Activated CD4-positive, alpha-beta T cell treated with anti-CD3 and anti-CD28 coated beads for 36 hours (primary cell): ENCODE data around the gene PITPNC1. TPM values are rescaled to one million over a fixed set of nuclear protein-coding genes. Genes with fewer than 3 reads are reported as not detected.
"Not testable (repeated sequence)": the region's sequence is repeated elsewhere in the genome, so short reads cannot be mapped to it uniquely, and the experiment has no call there.

Experiments used
- ATAC-seq: fragments of 200-7000 bp; cut with Tn5 transposase; one replicate; pipeline ENCODE4 v1.10.0; 2021; ENCODE audit warnings: mild to moderate bottlenecking, moderate library complexity
- CTCF ChIA-PET: fragments of 350-600 bp; sonication (Branson Sonifier 250); formaldehyde crosslinking; loops from one replicate; lab custom pipeline; 2021; ENCODE audit warnings: antibody characterized with exemption; lab: Charles Lee
- POLR2A ChIA-PET: fragments of 350-600 bp; sonication (Branson Sonifier 250); formaldehyde crosslinking; loops from one replicate; lab custom pipeline; 2021; ENCODE audit warnings: antibody characterized with exemption, inconsistent platforms; lab: Charles Lee
- DNase-seq: peaks from one replicate; pipeline ENCODE4 v3.0.0-alpha.2; 2020
- H3K27ac Mint-ChIP-seq: one replicate; pipeline ENCODE4 v1.8.0; 2021; ENCODE audit warnings: mixed read lengths
- H3K27me3 Mint-ChIP-seq: one replicate; pipeline ENCODE4 v1.8.0; 2021; ENCODE audit warnings: mixed read lengths
- H3K36me3 Mint-ChIP-seq: one replicate; pipeline ENCODE4 v1.8.0; 2021; ENCODE audit warnings: low read depth, mixed read lengths
- H3K4me1 Mint-ChIP-seq: one replicate; pipeline ENCODE4 v1.8.0; 2021; ENCODE audit warnings: mixed read lengths
- H3K4me3 Mint-ChIP-seq: one replicate; pipeline ENCODE4 v1.8.0; 2021; ENCODE audit warnings: mild to moderate bottlenecking, moderate library complexity, mixed read lengths
- H3K9me3 Mint-ChIP-seq: one replicate; pipeline ENCODE4 v1.8.0; 2021; ENCODE audit warnings: low read depth, mixed read lengths
- intact Hi-C, 2 experiments: fragments of 100-400 bp; cut with DNase I in 1 of 2; cut with micrococcal nuclease in 1 of 2; formaldehyde crosslinking; loops; one replicate each; pipeline versions ENCODE4 v1.14.2 to v1.15.1; 2022 to 2024; cut with DNase I, micrococcal nuclease
- total RNA-seq, 2 experiments: library from RNA; stranded (reverse); gene quantifications; one replicate each; pipeline ENCODE4 v1.2.3, GENCODE V29; 2021

The PITPNC1 gene
- total RNA-seq, 2 experiments from 2014 or later: 41.6 to 56.3 TPM

DNA sequence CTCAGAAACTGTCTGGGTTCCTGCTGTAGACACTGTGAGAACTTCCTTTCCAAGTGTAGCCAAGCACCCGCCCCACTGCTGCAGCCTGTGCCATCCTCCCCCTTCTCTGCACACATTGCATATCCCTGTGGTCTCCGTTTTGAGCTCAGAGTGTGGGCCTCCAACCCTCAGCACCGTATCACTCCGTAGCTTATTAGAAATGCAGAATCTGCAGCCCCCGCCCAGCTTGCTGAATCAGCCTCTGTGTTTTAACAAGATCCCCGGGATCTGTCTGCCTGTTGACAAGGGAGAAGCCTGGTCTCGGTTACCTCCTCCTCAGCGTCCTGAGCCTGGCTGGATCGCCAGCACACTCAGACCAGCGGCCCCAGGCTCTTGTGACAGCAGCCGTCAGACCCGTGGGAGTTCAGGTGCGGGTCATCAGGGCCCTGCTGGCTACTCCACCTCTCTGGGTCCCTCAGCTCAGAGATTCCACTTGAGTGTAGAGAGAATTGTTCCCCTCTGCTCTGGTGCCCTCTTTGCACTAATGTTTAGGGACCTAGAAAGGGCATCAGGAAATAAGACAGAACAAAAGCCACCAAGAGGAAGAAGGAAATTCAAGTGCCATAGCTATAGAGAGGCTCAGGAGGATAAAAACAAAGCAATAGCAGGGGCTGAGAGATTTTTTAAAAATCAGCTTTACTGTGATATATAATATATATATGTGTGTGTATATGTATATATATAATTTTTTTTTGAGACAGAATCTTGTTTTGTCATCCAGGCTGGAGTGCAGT lies 92.3 kb downstream of the PITPNC1 start:
- ATAC-seq: peak; percentile 42
- Mint-ChIP-seq H3K9me3 (peaks cover 4% of the 10 kb centered on the region), H3K27me3 (no peaks in the 10 kb centered on the region), H3K4me1 (peaks cover 65% of the 10 kb centered on the region), H3K27ac (peak overlapping the region; percentile 56), H3K4me3 (no peak overlapping the region), H3K36me3 (peaks cover 6% of the 10 kb centered on the region)
- ChIA-PET POLR2A (interaction anchor here (0.6 to 1.6 kb wide), 5 partner anchors 13 to 95 kb away, joined by 3 to 7 read pairs (median 3); no protein-coding TSS in a partner anchor), CTCF (interaction anchor here (0.7 to 2.2 kb wide), 6 partner anchors 15 to 90 kb away, joined by 3 to 12 read pairs (median 4); no protein-coding TSS in a partner anchor)
- no peak for DNase-seq
- intact Hi-C loops: no loop called here

DNA sequence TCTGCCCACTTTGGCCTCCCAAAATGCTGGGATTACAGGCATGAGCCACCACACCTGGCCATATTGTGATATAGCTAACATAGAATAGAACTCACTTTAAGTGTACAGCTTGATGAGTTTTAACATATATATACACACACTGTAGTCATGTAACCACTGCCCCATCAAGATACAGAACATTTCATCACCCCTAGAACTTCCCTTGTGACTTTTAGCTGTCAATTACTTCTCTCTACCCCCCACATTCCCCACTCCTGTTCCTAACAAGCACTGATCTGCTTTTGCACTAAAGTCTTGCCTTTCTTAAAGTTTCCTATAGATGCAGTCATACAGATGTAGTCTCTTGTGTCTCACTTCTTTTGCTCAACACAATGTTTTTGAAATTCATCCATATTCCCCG lies 93.1 kb downstream of the PITPNC1 start:
- Mint-ChIP-seq H3K36me3 (peaks cover 6% of the 10 kb centered on the region), H3K4me1 (peaks cover 65% of the 10 kb centered on the region), H3K9me3 (peaks cover 4% of the 10 kb centered on the region), H3K27me3 (no peaks in the 10 kb centered on the region), H3K27ac (peak overlapping the region; percentile 51), H3K4me3 (no peak overlapping the region)
- intact Hi-C loops: no loop called here
- DNase-seq (no peak), ATAC-seq (no peak)
- ChIA-PET POLR2A (interaction anchor here (0.6 to 1.6 kb wide), 5 partner anchors 14 to 1881 kb away, joined by 3 to 7 read pairs (median 4); no protein-coding TSS in a partner anchor), CTCF (interaction anchor here (0.7 to 2.2 kb wide), 6 partner anchors 16 to 91 kb away, joined by 3 to 12 read pairs (median 4); no protein-coding TSS in a partner anchor)

DNA sequence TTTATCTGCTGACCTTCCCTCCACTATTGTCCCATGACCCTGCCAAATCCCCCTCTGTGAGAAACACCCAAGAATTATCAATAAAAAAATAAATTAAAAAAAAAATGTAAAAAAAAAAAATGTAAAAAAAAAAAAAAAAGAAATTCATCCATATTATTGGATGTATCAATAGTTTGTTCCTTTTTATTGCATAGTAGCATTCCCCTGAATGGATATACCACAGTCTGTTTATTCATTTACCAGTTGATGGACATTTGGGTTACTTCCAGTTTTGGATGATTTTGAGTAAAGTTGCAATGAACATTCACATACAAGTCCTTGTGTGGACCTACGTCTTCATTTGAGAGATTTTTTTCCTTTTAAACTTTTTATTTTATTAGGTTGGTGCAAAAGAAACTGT lies 94.0 kb downstream of the PITPNC1 start:
- CTCF ChIA-PET: interaction anchor here (8.5 kb wide), 1 partner anchor 94 kb away, joined by 171 read pairs; the partner anchor contains the start of gene PITPNC1
- peaks cover 4% of the 10 kb centered on the region for H3K9me3 Mint-ChIP-seq
- H3K4me1 Mint-ChIP-seq: peaks cover 70% of the 10 kb centered on the region
- intact Hi-C loops: no loop called here
- POLR2A ChIA-PET: no interaction called here
- no peak overlapping the region for H3K27ac Mint-ChIP-seq
- ATAC-seq (no peak), DNase-seq (no peak)
- no peaks in the 10 kb centered on the region for H3K27me3 Mint-ChIP-seq
- no peak overlapping the region for H3K4me3 Mint-ChIP-seq
- peaks cover 7% of the 10 kb centered on the region for H3K36me3 Mint-ChIP-seq

DNA sequence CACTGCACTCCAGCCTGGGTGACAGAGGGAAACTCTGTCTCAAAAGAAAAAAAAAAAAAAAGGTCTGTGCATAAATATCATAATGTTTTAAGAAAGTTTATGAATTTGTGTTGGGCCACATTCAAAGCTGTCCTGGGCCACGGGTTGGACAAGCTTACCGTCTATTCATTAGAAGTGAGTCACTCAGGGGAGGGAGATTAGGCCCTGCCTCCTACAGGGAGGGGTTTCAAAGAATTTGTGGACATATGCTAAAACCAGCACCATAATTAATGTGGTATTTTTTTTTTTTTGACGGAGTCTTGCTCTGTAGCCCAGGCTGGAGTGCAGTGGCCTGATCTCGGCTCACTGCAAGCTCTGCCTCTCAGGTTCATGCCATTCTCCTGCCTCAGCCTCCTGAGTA lies 95.5 kb downstream of the PITPNC1 start:
- H3K27me3 Mint-ChIP-seq, DNase-seq, intact Hi-C loops, H3K4me3 Mint-ChIP-seq, H3K9me3 Mint-ChIP-seq, H3K36me3 Mint-ChIP-seq, H3K27ac Mint-ChIP-seq, ATAC-seq, POLR2A ChIA-PET: not testable (repeated sequence)
- peaks cover 62% of the 10 kb centered on the region for H3K4me1 Mint-ChIP-seq
- CTCF ChIA-PET: interaction anchor here (0.6 to 8.5 kb wide), 5 partner anchors 10 to 95 kb away, joined by 5 to 171 read pairs (median 7); partner anchors contain the start of gene PITPNC1

DNA sequence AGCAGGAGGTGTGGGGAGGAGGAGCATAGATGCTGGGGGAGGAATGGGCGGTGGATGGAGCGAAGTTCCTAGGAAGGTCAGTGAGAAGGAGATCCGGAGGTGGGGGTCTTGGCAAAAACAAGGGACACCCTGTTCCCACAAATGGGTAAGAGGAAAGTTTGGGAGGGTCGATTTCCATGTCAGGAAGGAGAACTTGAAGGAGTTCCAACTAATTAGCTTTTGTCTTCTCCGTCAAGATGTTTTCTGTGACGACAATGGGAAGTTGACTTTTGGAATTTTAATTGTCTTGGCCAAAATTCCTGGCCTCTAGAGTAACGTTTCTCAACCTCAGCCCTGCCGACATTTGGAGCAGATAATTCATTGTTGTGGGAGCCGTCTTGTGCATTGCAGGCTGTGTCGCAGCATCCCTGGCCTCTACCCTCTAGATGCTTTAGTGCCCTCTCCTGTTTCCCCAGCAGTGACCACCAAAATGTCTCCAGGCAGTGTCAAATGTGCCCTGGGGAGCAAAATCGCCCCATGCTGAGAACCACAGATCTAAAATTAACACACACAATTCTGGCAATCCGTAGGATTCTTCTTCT lies 97.1 kb downstream of the PITPNC1 start:
- Mint-ChIP-seq H3K36me3 (peaks cover 9% of the 10 kb centered on the region), H3K27ac (peak overlapping the region; percentile 91), H3K9me3 (peaks cover 4% of the 10 kb centered on the region), H3K27me3 (no peaks in the 10 kb centered on the region), H3K4me1 (peaks cover 64% of the 10 kb centered on the region), H3K4me3 (peak overlapping the region; percentile 65)
- ATAC-seq (no peak), DNase-seq (no peak)
- CTCF ChIA-PET: interaction anchor here (0.9 to 8.5 kb wide), 10 partner anchors 12 to 132 kb away, joined by 3 to 171 read pairs (median 22); partner anchors contain the start of gene PITPNC1
- POLR2A ChIA-PET: interaction anchor here (1.1 to 1.9 kb wide), 2 partner anchors 52 to 53 kb away, joined by 3 to 7 read pairs; no protein-coding TSS in a partner anchor
- intact Hi-C loops: loop anchor here in 1 of 2 experiments (2.0 kb wide), 1 partner anchor 33 kb away; no protein-coding TSS in a partner anchor

DNA sequence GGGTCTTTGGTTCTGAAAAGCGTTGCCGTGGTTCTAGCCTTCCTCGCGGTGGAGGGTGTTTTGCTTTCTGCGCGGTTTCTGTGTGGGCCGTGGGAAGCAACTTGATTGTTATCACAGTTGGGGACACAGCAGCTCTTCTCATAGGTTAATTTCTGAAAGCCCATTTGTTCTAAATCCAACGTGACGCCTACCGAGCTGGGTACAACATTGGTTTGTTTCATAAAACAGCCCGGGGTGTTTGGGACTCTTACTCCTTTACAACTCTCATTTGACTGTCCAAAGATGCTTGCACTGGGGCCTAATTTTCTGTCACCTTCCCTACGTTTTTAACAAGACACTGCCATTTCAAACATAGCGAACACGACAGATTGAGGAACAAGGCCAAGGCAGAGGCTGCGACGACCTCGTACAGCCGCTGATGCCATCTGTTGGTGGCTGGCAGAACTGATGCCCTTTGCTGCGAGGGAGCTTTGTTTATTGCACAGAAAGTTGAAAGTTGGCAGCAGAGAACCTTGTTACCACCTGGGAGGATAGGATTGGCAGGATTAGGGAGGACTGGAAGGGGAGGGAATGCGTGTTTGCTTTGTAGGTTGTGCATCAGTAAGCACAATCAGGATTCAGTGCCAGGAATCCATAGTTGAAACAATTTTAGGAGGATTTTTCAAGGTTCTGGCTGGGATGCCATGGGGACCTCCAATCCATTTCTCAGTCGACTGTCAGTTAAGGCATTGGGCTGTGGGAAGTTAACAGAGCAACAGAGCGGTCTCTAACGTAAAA lies 98.3 kb downstream of the PITPNC1 start:
- peaks cover 66% of the 10 kb centered on the region for H3K4me1 Mint-ChIP-seq
- POLR2A ChIA-PET: interaction anchor here (0.6 to 1.9 kb wide), 11 partner anchors 25 to 1006 kb away, joined by 3 to 14 read pairs (median 5); no protein-coding TSS in a partner anchor
- intact Hi-C loops: loop anchor here (1.0 to 5.0 kb wide), 10 partner anchors 22 to 214 kb away; no protein-coding TSS in a partner anchor

DNA sequence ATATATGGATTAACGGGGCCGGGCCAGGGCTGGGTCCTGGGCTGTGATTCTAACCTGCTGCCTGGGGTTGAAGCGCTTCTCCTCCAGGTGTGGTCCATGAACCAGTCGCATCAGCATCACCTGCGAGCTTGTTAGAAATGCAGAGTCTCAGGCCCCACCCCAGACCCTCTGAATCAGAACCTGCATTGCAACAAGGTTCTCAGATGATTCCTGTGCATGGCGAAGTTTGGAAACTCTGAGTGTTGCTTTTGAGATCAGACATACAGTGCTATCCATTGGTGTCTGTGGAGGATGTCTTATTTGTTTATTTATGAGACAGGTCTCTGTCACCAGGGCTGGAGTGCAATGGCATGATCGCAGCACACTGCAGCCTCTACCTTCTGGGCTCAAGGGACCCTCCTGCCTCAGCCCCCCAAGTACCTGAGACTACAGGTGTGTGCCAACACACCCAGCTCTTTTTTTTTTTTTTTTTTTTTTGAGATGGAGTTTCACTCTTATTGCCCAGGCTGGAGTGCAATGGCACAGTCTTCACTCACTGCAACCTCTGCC lies 99.8 kb downstream of the PITPNC1 start:
- ChIA-PET POLR2A (interaction anchor here (1.2 kb wide), 1 partner anchor 98 kb away, joined by 4 read pairs; no protein-coding TSS in a partner anchor), CTCF (interaction anchor here (0.7 to 8.5 kb wide), 12 partner anchors 11 to 242 kb away, joined by 3 to 171 read pairs (median 12); partner anchors contain the start of gene PITPNC1)
- Mint-ChIP-seq H3K4me3 (no peak overlapping the region), H3K36me3 (peaks cover 5% of the 10 kb centered on the region), H3K27ac (peak overlapping the region; percentile 77), H3K4me1 (peaks cover 73% of the 10 kb centered on the region), H3K27me3 (no peaks in the 10 kb centered on the region), H3K9me3 (peaks cover under 1% of the 10 kb centered on the region)
- peak; percentile 66 for DNase-seq
- intact Hi-C loops: loop anchor here in 1 of 2 experiments (5.0 kb wide), 1 partner anchor 125 kb away; no protein-coding TSS in a partner anchor
- peak; percentile 30 for ATAC-seq

More for the DNA sequence above, 98.3 kb downstream of the PITPNC1 start:
- peak; percentile 92 for DNase-seq
- H3K27ac Mint-ChIP-seq: peak overlapping the region; percentile 91
- peaks cover 4% of the 10 kb centered on the region for H3K9me3 Mint-ChIP-seq
- H3K27me3 Mint-ChIP-seq: no peaks in the 10 kb centered on the region
- CTCF ChIA-PET: interaction anchor here (0.6 to 8.5 kb wide), 41 partner anchors 8 to 377 kb away, joined by 3 to 171 read pairs (median 4); partner anchors contain the start of genes PITPNC1 and PSMD12
- peaks cover 9% of the 10 kb centered on the region for H3K36me3 Mint-ChIP-seq
- peak overlapping the region; percentile 65 for H3K4me3 Mint-ChIP-seq
- peak; percentile 65 for ATAC-seq

DNA sequence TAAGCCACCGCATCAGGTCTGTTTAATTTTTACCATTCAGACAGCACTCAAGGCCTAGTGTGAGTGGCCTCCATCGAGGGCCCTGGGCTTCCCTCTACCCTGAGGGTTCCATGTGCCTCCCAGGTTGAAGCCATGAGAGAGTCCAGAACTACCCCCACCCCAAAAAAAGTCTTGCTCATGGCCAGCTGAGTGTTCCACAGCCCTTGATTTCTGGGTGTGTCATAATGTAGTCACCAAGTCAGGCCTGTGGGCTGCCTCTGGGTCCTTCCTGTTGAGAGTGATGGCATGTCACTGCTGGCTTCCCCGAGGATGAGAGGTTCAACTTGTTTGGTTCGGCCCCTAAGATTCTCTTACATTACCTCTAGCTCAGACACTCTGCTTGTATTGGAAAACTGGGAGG lies 100.6 kb downstream of the PITPNC1 start:
- H3K9me3 Mint-ChIP-seq: no peaks in the 10 kb centered on the region

DNA sequence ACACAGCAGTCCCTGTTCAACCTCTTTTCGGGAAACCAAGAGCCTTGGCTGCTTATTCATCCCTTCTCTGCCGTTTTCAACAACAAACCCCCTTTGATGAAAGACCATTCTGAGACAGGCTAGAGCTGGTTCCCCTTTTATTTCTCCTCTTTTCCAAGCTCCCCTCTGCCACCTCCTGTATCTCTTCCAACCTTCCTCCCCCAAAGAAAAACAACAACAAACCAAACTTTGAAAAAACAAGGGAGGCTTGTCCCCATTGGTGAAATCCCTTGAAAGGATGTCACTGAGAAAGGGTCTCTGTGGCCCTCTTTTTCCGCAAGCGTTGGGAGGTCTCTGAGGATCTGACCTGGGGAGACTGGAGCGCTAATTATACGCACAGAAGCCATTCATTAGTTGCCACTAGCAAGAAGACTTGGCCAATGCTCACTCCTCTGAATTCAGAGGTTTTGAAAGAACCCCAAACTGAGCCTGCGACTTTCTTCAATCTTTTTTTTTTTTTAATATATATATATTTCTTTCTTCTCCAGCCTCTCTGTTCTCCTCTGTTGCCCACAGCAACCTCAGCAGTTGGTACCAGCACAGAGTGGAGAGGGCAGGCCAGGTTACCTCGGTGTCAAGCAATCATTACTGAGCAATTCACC lies 101.4 kb downstream of the PITPNC1 start:
- H3K4me3 Mint-ChIP-seq: peak overlapping the region; percentile 74
- ChIA-PET CTCF (interaction anchor here (1.0 to 8.5 kb wide), 8 partner anchors 11 to 101 kb away, joined by 3 to 171 read pairs (median 4); partner anchors contain the start of gene PITPNC1), POLR2A (interaction anchor here (1.2 to 1.7 kb wide), 2 partner anchors 38 to 100 kb away, joined by 4 to 6 read pairs; no protein-coding TSS in a partner anchor)
- DNase-seq: no peak
- H3K9me3 Mint-ChIP-seq: no peaks in the 10 kb centered on the region
- peak overlapping the region; percentile 91 for H3K27ac Mint-ChIP-seq
- peaks cover 83% of the 10 kb centered on the region for H3K4me1 Mint-ChIP-seq
- no peak for ATAC-seq
- H3K36me3 Mint-ChIP-seq: peaks cover 5% of the 10 kb centered on the region
- intact Hi-C loops: loop anchor here in 1 of 2 experiments (5.0 kb wide), 1 partner anchor 124 kb away; no protein-coding TSS in a partner anchor
- no peaks in the 10 kb centered on the region for H3K27me3 Mint-ChIP-seq

More for the DNA sequence above, 100.6 kb downstream of the PITPNC1 start:
- Mint-ChIP-seq H3K4me3 (peak overlapping the region; percentile 74), H3K4me1 (peaks cover 77% of the 10 kb centered on the region), H3K36me3 (peaks cover 3% of the 10 kb centered on the region), H3K27ac (peak overlapping the region; percentile 91), H3K27me3 (no peaks in the 10 kb centered on the region)
- ChIA-PET CTCF (interaction anchor here (0.6 to 8.5 kb wide), 9 partner anchors 10 to 186 kb away, joined by 3 to 171 read pairs (median 3); partner anchors contain the start of gene PITPNC1), POLR2A (interaction anchor here (1.2 to 1.7 kb wide), 2 partner anchors 37 to 99 kb away, joined by 4 to 6 read pairs; no protein-coding TSS in a partner anchor)
- ATAC-seq: peak; percentile 86
- intact Hi-C loops: loop anchor here in 1 of 2 experiments (5.0 kb wide), 1 partner anchor 125 kb away; no protein-coding TSS in a partner anchor
- peak; percentile 82 for DNase-seq
